GM21360 (cell line): Measurements from ENCODE around the gene MS4A15.
"Not testable (repeated sequence)": the region's sequence is repeated elsewhere in the genome, so short reads cannot be mapped to it uniquely, and the experiment has no call there.

ENCODE experiments used
- ATAC-seq: cut with Tn5 transposase; IDR thresholded peaks from one replicate; pipeline ENCODE4 v1.9.1; 2021; ENCODE audit warnings: mild to moderate bottlenecking, moderate library complexity; ENCODE audit not compliant: unreplicated experiment

MS4A15 gene

GRCh38 chr11:60756307-60757032 lies at the start of gene MS4A15:
TSS of gene MS4A15 (plus strand) at chr11:60756867. CDS start at chr11:60763734, 6,867 bp downstream.
- ATAC-seq, result no peak

GRCh38 chr11:60706931-60707330 lies 49.7 kb upstream of the MS4A15 start:
- no peak for ATAC-seq

- no peak for ATAC-seq
These were observed 46.2 kb upstream of the MS4A15 start for GRCh38 chr11:60710482-60710881.

GRCh38 chr11:60711276-60711675 lies 45.4 kb upstream of the MS4A15 start:
- ATAC-seq, result no peak

- not testable (repeated sequence) for ATAC-seq
These were observed 43.2 kb upstream of the MS4A15 start for GRCh38 chr11:60713423-60713822.

- ATAC-seq, result no peak
These were observed 38.7 kb upstream of the MS4A15 start for GRCh38 chr11:60717956-60718355.

GRCh38 chr11:60718524-60719316 lies 37.9 kb upstream of the MS4A15 start:
- no peak for ATAC-seq

GRCh38 chr11:60719391-60719790 lies 37.3 kb upstream of the MS4A15 start:
- ATAC-seq, result no peak

GRCh38 chr11:60720460-60720859 lies 36.2 kb upstream of the MS4A15 start:
- ATAC-seq, result no peak

- ATAC-seq, result no peak
These were observed 32.2 kb upstream of the MS4A15 start, which contains the start of gene MS4A18 for GRCh38 chr11:60724420-60724819. TSS of gene MS4A18 (plus strand) at chr11:60724720.

GRCh38 chr11:60725592-60725991 lies 31.1 kb upstream of the MS4A15 start:
- ATAC-seq, result no peak

- no peak for ATAC-seq
These were observed 25.1 kb upstream of the MS4A15 start for GRCh38 chr11:60731586-60731985.

- ATAC-seq, result no peak
These were observed 22.4 kb upstream of the MS4A15 start for GRCh38 chr11:60734279-60734678.

- ATAC-seq, result no peak
These were observed 17.6 kb upstream of the MS4A15 start for GRCh38 chr11:60739114-60739513.

GRCh38 chr11:60740573-60740972 lies 16.1 kb upstream of the MS4A15 start:
- no peak for ATAC-seq

GRCh38 chr11:60741421-60741820 lies 15.2 kb upstream of the MS4A15 start:
- ATAC-seq, result no peak

- no peak for ATAC-seq
These were observed 13.6 kb upstream of the MS4A15 start for GRCh38 chr11:60743058-60743457.

- no peak for ATAC-seq
These were observed 12.6 kb upstream of the MS4A15 start for GRCh38 chr11:60744114-60744513.

GRCh38 chr11:60747359-60747873 lies 9.3 kb upstream of the MS4A15 start:
- ATAC-seq, result no peak

- ATAC-seq, result no peak
These were observed 8.4 kb upstream of the MS4A15 start for GRCh38 chr11:60748225-60748624.

GRCh38 chr11:60748821-60749220 lies 7.8 kb upstream of the MS4A15 start:
- ATAC-seq, result no peak

GRCh38 chr11:60750911-60751310 lies 5.8 kb upstream of the MS4A15 start:
- ATAC-seq, result no peak
